Stomach (tissue), 4 donors: ENCODE data around the gene ASS1.

Experiments used
- POLR2A ChIP-seq, 4 donors: fragments of 450-650 bp; IDR thresholded peaks; one replicate each; pipeline ENCODE4 v1.6.1; 2016; ENCODE audit warnings: antibody characterized with exemption in 4 of 4, control low read depth in 2 of 4, mild to moderate bottlenecking in 1 of 4, moderate library complexity in 1 of 4
- TF ChIP-seq, protein P1 (sequence below), 7 experiments: fragments of 450-650 bp in 4 of 7; fragments of 200-600 bp in 3 of 7; sonication (generic) in 3 of 7; IDR thresholded peaks; one replicate each; pipeline ENCODE4 v1.5.1; 2016 to 2019; ENCODE audit warnings: antibody characterized with exemption in 7 of 7, control low read depth in 2 of 7, mild to moderate bottlenecking in 1 of 7

DNA sequence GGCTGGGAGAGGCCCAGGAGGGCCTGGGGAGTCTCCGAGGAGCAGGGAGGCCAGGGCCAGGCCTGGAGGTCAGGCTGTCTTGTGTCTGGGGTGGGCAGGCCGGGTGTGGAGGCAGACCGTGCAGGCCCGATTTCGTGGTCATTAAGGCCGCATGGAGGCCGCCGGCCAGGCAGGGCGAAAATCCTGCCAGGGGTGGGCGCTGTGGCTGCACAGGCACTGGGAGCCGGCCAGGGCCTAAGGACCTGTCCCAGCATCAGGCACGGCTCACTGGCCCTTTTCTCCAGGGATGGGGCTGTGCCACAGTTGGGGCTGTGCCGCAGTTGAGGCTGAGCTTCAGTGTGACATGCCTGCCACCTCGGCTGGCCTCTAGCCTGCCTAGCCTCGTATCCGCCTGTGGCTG, 35.9 kb downstream of the ASS1 start:
- TF ChIP-seq, protein P1, sequence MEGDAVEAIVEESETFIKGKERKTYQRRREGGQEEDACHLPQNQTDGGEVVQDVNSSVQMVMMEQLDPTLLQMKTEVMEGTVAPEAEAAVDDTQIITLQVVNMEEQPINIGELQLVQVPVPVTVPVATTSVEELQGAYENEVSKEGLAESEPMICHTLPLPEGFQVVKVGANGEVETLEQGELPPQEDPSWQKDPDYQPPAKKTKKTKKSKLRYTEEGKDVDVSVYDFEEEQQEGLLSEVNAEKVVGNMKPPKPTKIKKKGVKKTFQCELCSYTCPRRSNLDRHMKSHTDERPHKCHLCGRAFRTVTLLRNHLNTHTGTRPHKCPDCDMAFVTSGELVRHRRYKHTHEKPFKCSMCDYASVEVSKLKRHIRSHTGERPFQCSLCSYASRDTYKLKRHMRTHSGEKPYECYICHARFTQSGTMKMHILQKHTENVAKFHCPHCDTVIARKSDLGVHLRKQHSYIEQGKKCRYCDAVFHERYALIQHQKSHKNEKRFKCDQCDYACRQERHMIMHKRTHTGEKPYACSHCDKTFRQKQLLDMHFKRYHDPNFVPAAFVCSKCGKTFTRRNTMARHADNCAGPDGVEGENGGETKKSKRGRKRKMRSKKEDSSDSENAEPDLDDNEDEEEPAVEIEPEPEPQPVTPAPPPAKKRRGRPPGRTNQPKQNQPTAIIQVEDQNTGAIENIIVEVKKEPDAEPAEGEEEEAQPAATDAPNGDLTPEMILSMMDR (IDR thresholded peaks at IDR 0.05): no peak
- TF ChIP-seq POLR2A (IDR thresholded peaks at IDR 0.05): no peak
